Small intestine (tissue), 16 donors: ENCODE results near the gene MORN2. TPM values are rescaled to one million over a fixed set of nuclear protein-coding genes. Genes with fewer than 3 reads are reported as not detected.
"Not testable (repeated sequence)": the region's sequence is repeated elsewhere in the genome, so short reads cannot be mapped to it uniquely, and the experiment has no call there.

ENCODE experiments used
- DNase-seq, 2 donors: peaks; one replicate each; pipeline versions ENCODE4 v3.0.0 to v3.0.0-alpha.2; 2013
- FAIRE-seq: peaks from 2 replicates; lab custom pipeline; 2012; peaks lifted over from hg19 to GRCh38; lab: Jason Lieb, UNC
- H3K27ac ChIP-seq, 3 donors: one replicate each; pipeline ENCODE4 v1.5.1; 2013; ENCODE audit warnings: low read length in 2 of 3, mild to moderate bottlenecking in 2 of 3, control low read depth in 1 of 3, inconsistent platforms in 1 of 3, low read depth in 1 of 3, moderate library complexity in 1 of 3
- H3K27me3 ChIP-seq, 3 donors: one replicate each; pipeline ENCODE4 v1.6.1; 2013; ENCODE audit warnings: low read length in 3 of 3, inconsistent platforms in 1 of 3; ENCODE audit not compliant: control insufficient read depth in 3 of 3, insufficient read depth in 3 of 3
- H3K36me3 ChIP-seq, 3 donors: one replicate each; pipeline ENCODE4 v1.6.1; 2013; ENCODE audit warnings: low read length in 3 of 3, inconsistent platforms in 1 of 3, low read depth in 1 of 3, mild to moderate bottlenecking in 1 of 3, moderate library complexity in 1 of 3; ENCODE audit not compliant: control insufficient read depth in 3 of 3, insufficient read depth in 2 of 3
- H3K4me1 ChIP-seq, 3 donors: one replicate each; pipeline ENCODE4 v1.6.1; 2013; ENCODE audit warnings: low read length in 2 of 3, inconsistent platforms in 1 of 3, low read depth in 1 of 3, mild to moderate bottlenecking in 1 of 3, moderate library complexity in 1 of 3; ENCODE audit not compliant: control insufficient read depth in 3 of 3, insufficient read depth in 2 of 3
- H3K4me3 ChIP-seq, 3 donors: one replicate each; pipeline ENCODE4 v1.5.1; 2013; ENCODE audit warnings: low read length in 3 of 3, control low read depth in 1 of 3, inconsistent platforms in 1 of 3, low read depth in 1 of 3, mild to moderate bottlenecking in 1 of 3, moderate library complexity in 1 of 3
- H3K9me3 ChIP-seq, 2 donors: one replicate each; pipeline ENCODE4 v1.6.1; 2013; ENCODE audit warnings: low read depth in 1 of 2, low read length in 1 of 2; ENCODE audit not compliant: control insufficient read depth in 2 of 2, insufficient read depth in 1 of 2
- WGBS, 3 donors: extraction: QIAGEN DNeasy Blood & Tissue Kit; methylation state at CpG; one replicate each; pipeline ENCODE4 v1.1.7; 2013; 5-methylcytosine and 5-hydroxymethylcytosine counted together
- long read RNA-seq, 10 donors: transcript quantifications; one replicate each; lab custom pipeline, GENCODE V29; 2026
- polyA plus RNA-seq, 4 donors: library from polyadenylated mRNA; stranded (reverse) in 3 of 4; unstranded in 1 of 4; fragments of 200-250 nt in 3 of 4; fragments of 120-200 nt in 1 of 4; gene quantifications; one replicate each; pipeline versions ENCODE4 v1.2.1 to v1.2.3, GENCODE V29; 2013
- donor health status: healthy with polysubstance abuse.
- donor health status: control.
- donor health status: control.
- donor health status: Bipolar disorder and iron deficiency.
- donor health status: healthy.

The MORN2 gene
- polyA plus RNA-seq = 10 to 100 TPM in 2 of 4 donors, 1 to 10 TPM in 2; 7.8 to 18.8 (median 12.0) TPM
- long read RNA-seq, donor 1 = 0 reads
- long read RNA-seq, donor 2, partial matches to known transcripts = 0 of 1 reads
- long read RNA-seq, donor 2, other reads (novel, unspliced or antisense) = 0 of 1 reads
- long read RNA-seq, donor 3, transcript MORN2-201 (5 exons, 739 nt) = major isoform, 11 of 11 reads
- long read RNA-seq, donor 3, partial matches to known transcripts = 0 of 11 reads
- long read RNA-seq, donor 3, other reads (novel, unspliced or antisense) = 0 of 11 reads
- long read RNA-seq, donor 4, partial matches to known transcripts = 0 of 1 reads
- long read RNA-seq, donor 4, other reads (novel, unspliced or antisense) = 0 of 1 reads
- long read RNA-seq, donor 5, partial matches to known transcripts = 0 of 3 reads
- long read RNA-seq, donor 5, other reads (novel, unspliced or antisense) = 0 of 3 reads
- long read RNA-seq, donor 6, transcript MORN2-201 (5 exons, 739 nt) = major isoform, 9 of 9 reads
- long read RNA-seq, donor 6, partial matches to known transcripts = 0 of 9 reads
- long read RNA-seq, donor 6, other reads (novel, unspliced or antisense) = 0 of 9 reads
- long read RNA-seq, donor 7 = 0 reads
- long read RNA-seq, donor 8, partial matches to known transcripts = 0 of 4 reads
- long read RNA-seq, donor 8, other reads (novel, unspliced or antisense) = 0 of 4 reads
- long read RNA-seq, donor 9, partial matches to known transcripts = 0 of 4 reads
- long read RNA-seq, donor 9, other reads (novel, unspliced or antisense) = 0 of 4 reads
- long read RNA-seq, donor 10, transcript MORN2-201 (5 exons, 739 nt) = major isoform, 10 of 10 reads
- long read RNA-seq, donor 10, partial matches to known transcripts = 0 of 10 reads
- long read RNA-seq, donor 10, other reads (novel, unspliced or antisense) = 0 of 10 reads

DNA sequence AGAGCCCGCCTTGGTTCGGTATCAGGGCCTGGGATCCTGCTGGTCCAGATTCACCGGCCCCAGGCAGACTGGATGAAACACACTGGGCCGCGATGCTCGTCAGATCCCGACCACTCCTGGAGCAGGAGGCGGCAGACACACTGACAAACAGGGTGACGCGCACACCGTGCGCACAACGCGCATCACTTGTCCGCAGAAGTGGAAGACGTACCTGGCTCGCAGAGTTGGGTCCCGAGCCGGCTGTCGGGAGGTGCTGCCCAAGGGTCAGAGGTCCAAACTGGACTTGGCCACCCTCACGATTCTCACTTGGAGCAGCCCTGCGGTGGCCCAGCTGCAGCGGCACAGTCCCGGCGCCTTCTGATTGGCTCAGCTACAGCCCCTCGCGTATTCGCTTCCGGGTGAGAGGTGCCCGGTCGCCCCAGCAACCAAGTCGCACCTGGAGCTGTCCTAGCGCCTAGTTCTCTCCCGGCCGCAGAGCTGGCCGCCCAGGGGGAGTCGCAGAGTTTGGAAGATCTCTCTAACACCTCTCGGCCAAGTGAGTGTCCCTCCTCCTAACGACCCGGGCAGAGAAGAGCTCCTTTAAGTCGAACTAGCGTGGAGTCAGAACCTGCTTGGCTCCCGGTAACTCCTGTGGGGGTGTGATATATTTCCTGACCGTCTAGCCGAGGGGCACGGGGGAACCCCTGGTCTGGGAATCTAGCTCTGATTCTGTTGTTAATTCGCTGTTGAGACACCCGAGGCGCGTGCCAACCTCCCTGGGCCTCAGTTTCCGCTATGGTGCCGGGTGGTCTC, at the start of gene MORN2, which contains the start of gene DHX57:
TSS of gene MORN2 (plus strand) at position 401 of the 792 bp plus-strand sequence.
TSS of gene DHX57 (minus strand) at position 359 of the 792 bp plus-strand sequence. CDS start 7,529 bp downstream, outside the sequence.
- H3K9me3 ChIP-seq = peaks cover 0 to 6% of the 10 kb centered on the region in 2 donors
- peak within 1 kb of the TSS; percentile 65 to 94 (median 69) for H3K4me3 ChIP-seq
- no peaks in the 10 kb centered on the region for H3K36me3 ChIP-seq
- FAIRE-seq (no peak), DNase-seq (peak; percentile 90 to 95)
- H3K4me1 ChIP-seq = peaks cover 0 to 5% (median 4%) of the 10 kb centered on the region in 3 donors
- H3K27ac ChIP-seq = peak within 1 kb of the TSS in 2 of 3 donors; percentile 51 to 64
- 1% methylated on average over 52 of the region's 52 CpGs for WGBS, 3 donors
- no peaks in the 10 kb centered on the region for H3K27me3 ChIP-seq

DNA sequence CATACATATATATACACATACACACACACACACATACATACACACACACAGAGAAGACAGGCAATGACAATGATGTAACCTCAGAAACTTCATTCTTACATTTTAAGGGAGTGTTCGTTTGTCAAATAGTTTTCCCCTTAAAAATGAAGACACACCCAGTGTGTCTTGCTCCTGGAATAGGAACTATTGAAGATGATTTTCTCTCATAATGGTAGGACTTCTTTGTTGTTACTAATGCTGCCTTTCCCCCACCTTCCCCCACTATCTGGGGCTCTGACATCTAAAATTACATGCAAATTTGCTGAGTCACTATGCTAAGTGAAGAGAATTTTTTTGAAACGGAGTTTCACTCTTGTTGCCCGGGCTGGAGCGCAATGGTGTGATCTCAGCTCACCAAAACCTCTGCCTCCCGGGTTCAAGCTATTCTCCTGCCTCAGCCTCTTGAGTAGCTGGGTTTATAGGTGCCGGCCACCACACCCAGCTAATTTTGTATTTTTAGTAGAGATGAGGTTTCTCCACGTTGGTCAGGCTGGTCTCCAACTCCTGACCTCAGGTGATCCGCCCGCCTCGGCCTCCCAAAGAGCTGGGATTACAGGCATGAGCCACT, 48.1 kb upstream of the MORN2 start:
- H3K27ac ChIP-seq, H3K9me3 ChIP-seq, DNase-seq, H3K27me3 ChIP-seq, H3K4me1 ChIP-seq, H3K4me3 ChIP-seq, FAIRE-seq: not testable (repeated sequence)
- 81 to 88% (median 86%) methylated on average over 10 of the region's 10 CpGs for WGBS, 3 donors
- H3K36me3 ChIP-seq = peaks cover 0 to 33% (median 9%) of the 10 kb centered on the region in 3 donors

DNA sequence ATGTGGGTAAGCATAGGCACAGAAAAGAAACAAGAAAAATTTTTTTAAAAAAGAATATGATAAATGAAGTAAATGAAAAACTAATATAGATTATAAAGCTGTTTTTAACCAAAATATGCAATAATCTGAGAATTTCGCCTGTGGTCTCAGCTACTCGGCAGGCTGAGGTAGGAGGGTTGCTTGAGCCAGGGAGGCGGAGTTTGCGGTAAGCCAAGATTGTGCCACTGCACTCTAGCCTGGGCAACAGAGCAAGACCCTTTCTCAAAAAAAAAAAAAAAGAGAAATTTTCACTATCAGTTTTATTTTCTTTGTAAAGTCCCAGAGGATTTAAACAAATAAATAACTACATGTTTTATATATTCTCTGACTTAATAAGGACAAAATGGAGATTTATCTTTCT, 47.3 kb upstream of the MORN2 start:
- FAIRE-seq (no peak), DNase-seq (no peak)
- 72 to 86% (median 83%) methylated on average over 4 of the region's 4 CpGs for WGBS, 3 donors
- no peaks in the 10 kb centered on the region for H3K27me3 ChIP-seq
- no peaks in the 10 kb centered on the region for H3K9me3 ChIP-seq
- H3K36me3 ChIP-seq = peaks cover 0 to 31% (median 5%) of the 10 kb centered on the region in 3 donors
- no peaks in the 10 kb centered on the region for H3K4me1 ChIP-seq
- H3K4me3 ChIP-seq = no peak overlapping the region
- H3K27ac ChIP-seq = no peak overlapping the region

DNA sequence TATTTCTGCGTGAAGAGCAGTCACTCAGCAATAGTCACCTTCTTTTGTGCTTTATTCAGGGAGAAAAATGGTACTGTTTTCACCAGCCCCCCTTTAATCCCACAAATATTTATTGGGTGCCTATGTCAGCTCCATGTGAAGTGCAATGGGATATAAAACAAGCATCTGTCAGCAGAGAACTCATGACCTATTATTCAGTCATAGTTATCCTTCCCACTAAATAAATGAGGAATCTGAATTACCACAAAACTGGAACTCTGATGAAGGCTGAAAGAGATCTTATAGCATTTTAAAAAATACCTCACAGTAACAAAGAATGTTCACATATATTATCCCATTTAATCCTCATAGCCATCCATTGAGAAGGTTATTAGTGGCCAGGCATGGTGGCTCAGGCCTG, 45.8 kb upstream of the MORN2 start:
- Histone ChIP-seq H3K27me3 (no peaks in the 10 kb centered on the region), H3K36me3 (peaks cover 0 to 25% (median 5%) of the 10 kb centered on the region in 3 donors), H3K9me3 (no peaks in the 10 kb centered on the region), H3K4me3 (no peak overlapping the region), H3K4me1 (no peaks in the 10 kb centered on the region), H3K27ac (no peak overlapping the region)
- no peak for FAIRE-seq
- DNase-seq = no peak
- 97 to 100% (median 100%) methylated on average over 1 of the region's 1 CpG for WGBS, 3 donors

DNA sequence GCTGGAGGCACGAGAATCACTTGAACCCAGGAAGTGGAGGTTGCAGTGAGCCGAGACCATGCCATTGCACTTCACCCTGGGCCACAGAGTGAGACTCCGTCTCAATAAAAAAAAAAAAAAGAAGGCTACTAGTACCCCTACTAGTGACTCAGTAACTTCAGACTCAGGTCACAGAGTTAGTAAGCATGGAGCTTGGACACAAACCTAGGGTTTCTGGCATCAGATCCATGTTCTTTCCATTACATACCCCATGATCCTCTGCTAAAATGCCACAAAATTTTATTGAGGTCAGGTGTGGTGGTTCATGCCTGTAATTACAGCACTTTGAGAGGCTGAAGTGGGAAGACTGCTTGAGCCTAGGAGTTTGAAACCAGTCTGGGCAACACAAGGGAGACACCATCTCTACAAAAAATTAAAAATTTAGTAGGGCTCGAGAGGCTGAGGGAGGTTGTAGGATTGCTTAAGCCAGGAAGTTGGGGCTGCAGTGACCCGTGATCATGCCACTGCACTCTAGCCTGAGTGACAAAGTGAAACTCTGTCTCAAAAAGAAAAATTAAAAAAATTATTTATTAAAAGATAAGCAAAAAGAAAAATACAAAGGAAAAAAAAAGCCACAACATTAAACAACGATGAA, 45.1 kb upstream of the MORN2 start:
- H3K9me3 ChIP-seq = no peaks in the 10 kb centered on the region
- no peak for FAIRE-seq
- peak overlapping the region in 1 of 3 donors; percentile 54 for H3K27ac ChIP-seq
- peaks cover 0 to 21% (median 4%) of the 10 kb centered on the region in 3 donors for H3K36me3 ChIP-seq
- no peaks in the 10 kb centered on the region for H3K4me1 ChIP-seq
- no peaks in the 10 kb centered on the region for H3K27me3 ChIP-seq
- no peak overlapping the region for H3K4me3 ChIP-seq
- DNase-seq = no peak
- WGBS, 3 donors = 88 to 97% (median 89%) methylated on average over 6 of the region's 6 CpGs

DNA sequence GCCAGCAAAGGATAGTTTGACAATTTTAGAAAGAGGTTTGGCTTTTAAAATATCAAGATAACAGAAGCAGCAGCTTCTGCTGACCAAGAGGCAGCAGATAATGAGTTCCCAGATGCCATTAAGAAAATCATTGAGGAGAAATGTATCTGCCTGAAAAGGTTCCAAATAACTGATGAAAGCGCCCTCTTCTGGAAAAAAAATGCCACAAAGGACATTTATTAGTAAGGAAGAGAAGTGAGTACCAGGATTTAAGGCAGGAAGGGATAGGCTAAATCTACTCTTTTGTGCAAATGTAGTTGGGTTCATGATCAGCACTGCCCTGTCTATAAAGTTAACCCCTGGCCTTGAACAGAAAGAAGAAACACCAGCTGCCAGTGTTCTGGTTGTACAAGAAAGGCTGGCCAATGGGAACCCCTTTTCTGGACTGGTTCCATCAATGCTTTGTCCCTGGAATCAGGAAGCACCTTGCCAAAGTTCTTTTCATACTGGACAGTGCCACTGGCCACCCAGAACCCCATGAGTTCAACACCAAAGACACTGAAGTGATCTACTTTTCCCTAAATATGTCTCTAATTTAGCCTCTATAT, 40.7 kb upstream of the MORN2 start:
- DNase-seq (peak; percentile 45 to 62), FAIRE-seq (no peak)
- H3K36me3 ChIP-seq = peaks cover 0 to 24% (median 0%) of the 10 kb centered on the region in 3 donors
- no peaks in the 10 kb centered on the region for H3K4me1 ChIP-seq
- no peaks in the 10 kb centered on the region for H3K9me3 ChIP-seq
- no peak overlapping the region for H3K4me3 ChIP-seq
- no peaks in the 10 kb centered on the region for H3K27me3 ChIP-seq
- 25 to 53% (median 29%) methylated on average over 1 of the region's 1 CpG for WGBS, 3 donors
- H3K27ac ChIP-seq = no peak overlapping the region

DNA sequence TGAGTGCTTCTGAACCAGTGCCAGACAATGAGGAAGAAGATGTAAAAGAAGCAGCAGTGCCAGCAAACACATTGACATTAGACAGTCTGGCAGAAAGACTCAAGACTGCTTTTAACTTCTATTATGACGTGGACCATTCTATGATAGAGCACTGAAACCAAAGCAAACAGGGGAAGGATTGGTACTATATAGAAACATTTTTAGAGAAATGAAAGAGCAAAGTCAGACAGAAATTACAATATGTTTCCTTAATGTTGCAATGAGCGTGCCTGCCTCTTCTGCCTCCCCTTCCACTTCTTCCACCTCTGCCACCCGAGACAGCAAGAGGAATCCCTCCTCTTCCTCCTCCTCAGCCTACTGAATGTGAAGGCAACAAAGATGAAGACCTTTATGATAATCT, 39.8 kb upstream of the MORN2 start:
- H3K27ac ChIP-seq = no peak overlapping the region
- H3K27me3 ChIP-seq = no peaks in the 10 kb centered on the region
- no peaks in the 10 kb centered on the region for H3K9me3 ChIP-seq
- no peak overlapping the region for H3K4me3 ChIP-seq
- FAIRE-seq (no peak), DNase-seq (no peak)
- H3K36me3 ChIP-seq = peaks cover 0 to 24% (median 0%) of the 10 kb centered on the region in 3 donors
- no peaks in the 10 kb centered on the region for H3K4me1 ChIP-seq
- 78 to 92% (median 83%) methylated on average over 3 of the region's 3 CpGs for WGBS, 3 donors
